Effector memory CD4-positive, alpha-beta T cell (primary cell): ENCODE results near the gene KLK12.
A peak's percentile ranks its signal among the peaks of the same experiment; 100 is the strongest.

Experiments used
- DNase-seq, 3 donors: peaks; one replicate each; pipeline ENCODE4 v3.0.0-alpha.2; 2020
- H3K27ac ChIP-seq: 2 replicates; pipeline ENCODE4 v1.7.0; 2013; ENCODE audit warnings: mild to moderate bottlenecking, low read length, moderate library complexity; ENCODE audit not compliant: insufficient read depth, poor library complexity, severe bottlenecking
- H3K27me3 ChIP-seq: replicated peaks from 2 replicates; pipeline ENCODE4 v1.7.0; 2013; ENCODE audit warnings: mild to moderate bottlenecking, low read length; ENCODE audit not compliant: insufficient read depth, control insufficient read depth, poor library complexity, severe bottlenecking
- H3K36me3 ChIP-seq: 2 replicates; pipeline ENCODE4 v1.7.0; 2013; ENCODE audit warnings: mild to moderate bottlenecking, low read length, moderate library complexity; ENCODE audit not compliant: control insufficient read depth, insufficient read depth
- H3K4me1 ChIP-seq: 2 replicates; pipeline ENCODE4 v1.7.0; 2013; ENCODE audit warnings: low read length, mild to moderate bottlenecking; ENCODE audit not compliant: control insufficient read depth, insufficient read depth, poor library complexity, severe bottlenecking
- H3K4me3 ChIP-seq: 2 replicates; pipeline ENCODE4 v1.7.0; 2013; ENCODE audit warnings: low read length, low read depth, mild to moderate bottlenecking; ENCODE audit not compliant: insufficient read depth, poor library complexity, severe bottlenecking
- H3K9me3 ChIP-seq: 2 replicates; pipeline ENCODE4 v1.7.0; 2013; ENCODE audit warnings: mild to moderate bottlenecking, low read length, moderate library complexity; ENCODE audit not compliant: control insufficient read depth

The KLK12 gene

DNA sequence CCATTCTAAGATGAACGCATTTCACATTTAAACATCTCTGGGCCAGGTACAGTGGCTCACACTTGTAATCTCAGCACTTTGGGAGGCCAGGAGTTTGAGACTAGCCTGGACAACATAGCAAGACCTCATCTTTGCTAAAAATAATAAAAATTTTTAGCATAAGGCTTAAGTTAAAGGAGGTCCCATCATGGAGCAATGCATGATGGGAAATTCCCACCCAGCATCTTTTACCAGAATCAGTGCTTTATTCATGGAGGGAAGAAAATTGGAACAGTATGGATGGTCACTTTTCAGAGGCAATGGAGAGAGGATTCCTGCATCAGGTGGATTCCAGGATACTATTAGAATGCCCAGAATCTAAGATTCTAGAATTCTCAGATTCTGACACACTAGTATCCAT is 29.6 kb downstream of the KLK12 start:
- peaks cover 8% of the 10 kb centered on the region for H3K27me3 ChIP-seq
- H3K9me3 ChIP-seq: no peaks in the 10 kb centered on the region
- H3K36me3 ChIP-seq: no peaks in the 10 kb centered on the region
- no peaks in the 10 kb centered on the region for H3K4me1 ChIP-seq
- H3K27ac ChIP-seq: no peak overlapping the region
- H3K4me3 ChIP-seq: no peak overlapping the region
- no peak for DNase-seq

DNA sequence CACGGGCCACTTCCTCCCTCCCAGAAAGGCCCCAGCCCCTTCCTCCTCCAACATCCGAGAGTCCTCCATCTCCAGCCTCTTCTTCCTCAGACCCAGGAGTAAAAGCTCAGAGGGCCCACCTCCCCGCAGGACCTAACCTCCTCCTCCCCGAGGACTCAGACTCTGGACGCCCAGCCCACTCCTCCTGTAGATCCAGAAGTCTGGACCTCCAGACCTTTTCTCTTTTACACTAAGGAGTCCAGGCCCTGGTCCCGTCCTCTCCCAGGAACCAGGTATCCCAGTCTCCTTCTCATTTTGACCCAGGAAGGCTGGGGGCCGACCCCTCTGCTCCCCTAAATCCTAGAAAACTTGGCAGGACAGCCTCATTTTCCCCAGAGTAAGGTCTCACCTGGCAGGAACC is 31.5 kb downstream of the KLK12 start:
- Histone ChIP-seq H3K4me1 (no peaks in the 10 kb centered on the region), H3K4me3 (no peak overlapping the region), H3K27ac (no peak overlapping the region), H3K9me3 (no peaks in the 10 kb centered on the region), H3K36me3 (no peaks in the 10 kb centered on the region), H3K27me3 (peaks cover 12% of the 10 kb centered on the region)
- no peak for DNase-seq

GRCh38 chr19:51002542-51003311 is 32.1 kb downstream of the KLK12 start:
- H3K4me3 ChIP-seq: no peak overlapping the region
- no peak overlapping the region for H3K27ac ChIP-seq
- no peaks in the 10 kb centered on the region for H3K4me1 ChIP-seq
- DNase-seq: peak in 1 of 3 donors; percentile 1
- no peaks in the 10 kb centered on the region for H3K9me3 ChIP-seq
- no peaks in the 10 kb centered on the region for H3K36me3 ChIP-seq
- H3K27me3 ChIP-seq: peaks cover 12% of the 10 kb centered on the region

GRCh38 chr19:51002089-51002532 is 32.7 kb downstream of the KLK12 start:
- H3K27ac ChIP-seq: no peak overlapping the region
- H3K9me3 ChIP-seq: no peaks in the 10 kb centered on the region
- no peaks in the 10 kb centered on the region for H3K4me1 ChIP-seq
- no peak overlapping the region for H3K4me3 ChIP-seq
- no peaks in the 10 kb centered on the region for H3K36me3 ChIP-seq
- no peak for DNase-seq
- H3K27me3 ChIP-seq: peaks cover 12% of the 10 kb centered on the region

- no peak for DNase-seq
- H3K27me3 ChIP-seq: peaks cover 12% of the 10 kb centered on the region
- no peaks in the 10 kb centered on the region for H3K36me3 ChIP-seq
- H3K9me3 ChIP-seq: no peaks in the 10 kb centered on the region
- H3K4me3 ChIP-seq: no peak within 1 kb of the TSS
- H3K27ac ChIP-seq: no peak within 1 kb of the TSS
- H3K4me1 ChIP-seq: no peaks in the 10 kb centered on the region
Observed at GRCh38 chr19:51001515-51001914, 33.3 kb downstream of the KLK12 start, which contains the start of gene KLK8. TSS of gene KLK8 (minus strand) at chr19:51001604. CDS start at chr19:51001167, 437 bp downstream.

GRCh38 chr19:51000981-51001380 is 33.8 kb downstream of the KLK12 start:
- no peak overlapping the region for H3K4me3 ChIP-seq
- no peak overlapping the region for H3K27ac ChIP-seq

DNA sequence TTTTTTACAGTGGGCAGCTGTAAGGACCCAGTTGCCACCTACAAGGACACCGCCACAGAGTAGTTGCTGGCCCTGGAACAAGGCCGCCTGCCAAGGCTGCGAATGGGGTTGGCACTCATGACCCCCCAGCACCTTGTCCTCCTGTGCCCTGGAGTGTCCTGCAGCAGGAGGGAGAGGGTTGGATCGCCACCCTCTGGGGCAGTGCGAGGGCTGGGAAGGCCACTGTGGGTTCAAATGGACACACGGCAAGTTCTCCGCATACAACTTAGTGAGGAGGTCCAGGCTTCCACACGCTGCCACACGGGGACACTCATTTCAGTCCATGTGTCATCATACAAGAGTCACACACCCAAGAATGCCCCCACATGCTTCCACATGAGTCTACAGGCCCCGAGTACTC is 34.4 kb downstream of the KLK12 start:
- DNase-seq: no peak
- no peaks in the 10 kb centered on the region for H3K4me1 ChIP-seq
- no peaks in the 10 kb centered on the region for H3K36me3 ChIP-seq
- H3K4me3 ChIP-seq: no peak overlapping the region
- no peaks in the 10 kb centered on the region for H3K9me3 ChIP-seq
- H3K27me3 ChIP-seq: peaks cover 12% of the 10 kb centered on the region
- H3K27ac ChIP-seq: no peak overlapping the region

More at GRCh38 chr19:51000981-51001380, 33.8 kb downstream of the KLK12 start:
- Histone ChIP-seq H3K36me3 (no peaks in the 10 kb centered on the region), H3K27me3 (peaks cover 12% of the 10 kb centered on the region), H3K4me1 (no peaks in the 10 kb centered on the region), H3K9me3 (no peaks in the 10 kb centered on the region)
- DNase-seq: no peak

GRCh38 chr19:50998686-50999085 is 36.1 kb downstream of the KLK12 start:
- no peaks in the 10 kb centered on the region for H3K4me1 ChIP-seq
- no peaks in the 10 kb centered on the region for H3K36me3 ChIP-seq
- no peaks in the 10 kb centered on the region for H3K9me3 ChIP-seq
- DNase-seq: no peak
- peaks cover 12% of the 10 kb centered on the region for H3K27me3 ChIP-seq
- H3K4me3 ChIP-seq: no peak overlapping the region
- H3K27ac ChIP-seq: no peak overlapping the region

DNA sequence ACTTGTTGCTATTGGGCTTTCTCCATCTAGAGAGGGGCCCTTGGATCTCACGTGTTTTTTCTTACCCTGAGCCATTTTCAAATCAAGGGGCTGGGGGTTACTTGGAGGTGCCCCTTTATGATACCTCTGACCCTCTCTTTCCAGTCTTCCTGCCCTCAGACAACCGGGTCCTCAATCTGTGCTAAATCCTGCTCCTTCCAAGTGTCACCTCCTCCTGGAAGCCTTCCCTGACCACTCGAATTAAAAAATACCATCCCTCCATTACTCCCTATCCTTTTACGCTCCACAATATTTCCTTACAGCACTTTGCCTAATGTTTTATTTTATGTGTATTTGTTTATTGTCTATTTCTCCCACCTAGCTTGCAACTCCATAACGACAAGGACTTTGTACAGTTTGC is 36.7 kb downstream of the KLK12 start:
- Histone ChIP-seq H3K27ac (no peak overlapping the region), H3K36me3 (no peaks in the 10 kb centered on the region), H3K9me3 (no peaks in the 10 kb centered on the region), H3K4me1 (no peaks in the 10 kb centered on the region), H3K27me3 (peaks cover 12% of the 10 kb centered on the region), H3K4me3 (no peak overlapping the region)
- DNase-seq: no peak

- H3K27me3 ChIP-seq: no peaks in the 10 kb centered on the region
- H3K36me3 ChIP-seq: no peaks in the 10 kb centered on the region
- H3K9me3 ChIP-seq: no peaks in the 10 kb centered on the region
- no peaks in the 10 kb centered on the region for H3K4me1 ChIP-seq
- no peak overlapping the region for H3K4me3 ChIP-seq
- no peak overlapping the region for H3K27ac ChIP-seq
- DNase-seq: no peak
Observed at GRCh38 chr19:50994129-50994528, 40.7 kb downstream of the KLK12 start.
